G401.6 (cell line): ENCODE data around the gene RYK.
A peak's percentile ranks its signal among the peaks of the same experiment; 100 is the strongest.

ENCODE experiments used
- FAIRE-seq: peaks from 2 replicates; lab custom pipeline; 2012; peaks lifted over from hg19 to GRCh38; lab: Jason Lieb, UNC

Gene RYK

DNA sequence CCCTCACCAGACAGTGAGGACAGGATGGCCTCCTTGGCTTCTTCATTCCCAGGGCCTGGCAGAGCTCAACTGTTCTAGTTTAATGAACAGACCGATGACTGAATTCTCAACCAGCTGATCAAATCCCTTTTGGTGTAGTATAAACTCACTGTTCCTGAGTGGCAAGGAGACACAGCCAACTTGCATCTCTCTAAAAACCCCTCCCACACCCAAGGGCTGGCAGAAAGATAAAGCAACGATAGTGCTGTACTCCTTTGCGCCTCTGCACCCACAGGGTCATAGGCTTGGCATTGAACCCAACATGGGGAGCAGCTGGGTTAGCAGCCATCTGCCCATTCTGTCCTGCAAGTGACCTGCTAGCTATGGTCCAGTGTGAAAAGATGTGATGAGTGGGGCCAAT lies 103.2 kb downstream of the RYK start:
- FAIRE-seq = no peak

DNA sequence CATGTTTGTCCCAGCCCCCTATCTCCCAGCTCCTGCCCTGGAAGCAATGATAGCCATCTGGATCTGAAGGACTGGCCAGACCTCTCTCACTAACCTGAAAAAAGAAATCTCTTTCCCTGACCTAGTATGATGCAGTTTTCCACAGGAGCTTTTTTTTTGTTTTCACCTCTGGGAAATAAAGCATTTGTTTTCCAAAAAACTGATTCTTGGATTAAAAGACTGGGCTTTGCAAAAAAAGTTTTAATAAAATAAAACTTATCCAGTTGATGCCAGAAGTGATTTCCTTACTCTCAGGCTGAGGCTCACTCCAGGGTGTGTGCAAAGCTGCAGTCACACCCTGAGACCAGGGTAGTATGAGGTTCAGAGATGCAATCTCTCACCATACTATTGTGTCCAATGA lies 104.0 kb downstream of the RYK start:
- FAIRE-seq = no peak

DNA sequence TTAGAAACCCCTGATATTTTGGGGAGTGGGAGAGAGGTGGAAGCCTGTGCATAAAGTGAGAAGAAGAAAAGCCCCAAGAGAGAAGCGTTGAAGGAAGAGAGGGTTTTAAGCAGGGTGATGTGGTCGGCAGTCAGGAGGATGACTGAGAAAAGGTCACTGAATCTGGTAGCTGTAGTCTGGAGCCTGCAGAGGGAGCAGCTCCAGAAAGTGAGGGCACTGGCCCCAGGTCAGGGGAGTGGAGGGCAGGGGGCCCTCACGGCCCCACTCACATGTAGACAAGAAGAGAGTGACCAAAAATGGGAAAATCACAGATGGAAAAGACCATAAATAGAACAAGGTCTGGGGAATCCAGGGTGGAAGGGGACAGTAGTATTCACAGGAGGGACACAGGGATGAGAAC lies 105.5 kb downstream of the RYK start:
- no peak for FAIRE-seq

DNA sequence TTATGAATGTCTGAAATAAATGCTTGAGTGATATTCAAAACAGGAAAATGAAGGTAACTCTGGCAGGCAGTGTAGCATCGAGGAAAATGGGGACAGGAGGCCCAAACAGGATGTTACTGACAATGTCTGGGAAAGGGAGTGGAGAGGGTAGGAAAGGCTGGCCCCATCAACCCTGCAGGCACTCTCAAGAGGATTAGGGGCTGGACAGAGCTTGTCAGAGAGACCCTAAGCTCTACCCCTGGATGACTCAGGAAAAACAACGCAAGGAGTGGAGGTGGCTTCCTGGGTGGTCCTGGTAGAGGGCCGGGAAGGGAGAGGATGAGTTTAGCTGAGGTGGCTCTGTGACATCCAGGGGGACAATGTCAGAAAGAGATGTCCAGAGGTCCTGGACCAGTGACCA lies 106.0 kb downstream of the RYK start:
- no peak for FAIRE-seq

DNA sequence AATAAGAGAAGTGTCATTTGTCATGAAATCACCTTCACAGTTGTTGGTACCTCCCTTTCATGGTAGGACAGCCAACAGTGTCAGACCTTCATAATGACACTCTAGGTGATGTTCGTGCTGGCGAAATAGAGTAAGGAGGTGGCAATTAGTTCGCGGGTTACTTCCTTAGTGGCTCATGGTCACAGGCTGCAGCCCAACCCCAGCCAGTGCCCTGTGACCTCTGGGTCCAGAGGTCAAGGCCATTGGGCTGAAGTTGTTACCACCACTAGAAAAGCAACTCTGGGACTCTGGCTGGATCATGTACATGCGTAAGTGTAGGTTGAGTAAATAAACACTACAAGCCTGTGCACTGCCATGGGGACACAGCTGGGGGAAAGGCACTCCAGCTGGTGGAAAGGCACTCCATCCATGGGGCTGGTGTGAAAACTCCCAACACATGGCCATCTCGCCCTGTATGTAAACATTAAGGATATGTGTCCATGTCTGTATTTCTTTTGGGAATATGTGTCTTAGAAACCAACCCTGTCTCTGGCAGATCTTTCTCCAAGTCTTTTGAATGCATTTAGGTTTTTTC lies 106.7 kb downstream of the RYK start:
- no peak for FAIRE-seq

DNA sequence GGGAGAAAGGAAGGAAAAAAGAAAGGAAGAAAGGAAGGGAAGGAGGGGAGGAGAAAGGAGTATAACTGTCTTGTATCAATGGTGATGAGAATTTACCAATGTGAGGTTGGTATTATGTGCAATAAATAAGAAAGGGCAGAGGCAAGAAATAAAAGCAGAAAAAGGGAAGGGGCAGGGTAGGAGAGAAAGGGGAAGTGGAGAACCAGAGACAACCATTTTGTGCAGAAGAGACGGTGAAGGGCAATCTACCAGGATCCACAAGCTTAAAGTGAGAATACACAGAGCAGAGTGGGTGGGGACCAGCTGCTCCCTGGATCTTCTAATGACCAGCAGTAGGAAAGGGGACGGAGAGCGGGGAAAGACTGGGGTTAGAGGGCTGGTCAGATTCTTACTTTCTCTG lies 114.1 kb downstream of the RYK start:
- no peak for FAIRE-seq

DNA sequence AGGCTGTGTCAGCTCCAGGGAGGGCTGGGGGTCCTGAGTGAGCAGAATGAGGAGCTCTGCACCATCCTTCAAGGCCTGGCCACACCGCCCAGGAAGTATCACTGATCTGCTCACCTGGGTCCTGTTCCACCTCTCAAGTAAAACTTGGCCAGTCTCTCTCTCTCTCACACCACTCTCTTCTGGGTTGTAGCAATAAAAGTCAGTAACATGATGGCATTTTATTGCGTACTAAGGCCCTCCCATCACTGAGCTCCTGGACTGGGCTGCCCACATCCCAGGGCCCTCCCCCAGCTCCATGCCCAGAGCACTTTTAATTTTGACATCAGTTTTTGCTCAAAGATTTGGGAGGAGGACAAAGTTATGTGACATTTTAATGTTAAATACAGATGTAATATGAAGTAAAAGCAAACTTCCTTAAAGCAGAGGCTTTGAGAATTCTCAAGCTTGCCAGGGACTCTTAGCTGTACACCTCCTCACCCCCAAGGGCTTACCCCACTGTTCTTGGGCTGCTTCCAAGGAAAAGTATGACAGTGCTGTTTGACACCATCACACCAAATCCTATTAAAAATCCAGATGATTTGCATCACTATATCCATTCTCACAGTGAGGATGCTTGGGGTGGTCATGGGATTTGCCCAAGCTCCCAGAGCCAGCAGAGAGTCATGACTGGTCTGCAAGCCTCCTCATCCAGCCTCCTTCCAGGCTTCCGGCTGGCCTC lies 115.8 kb downstream of the RYK start:
- no peak for FAIRE-seq

DNA sequence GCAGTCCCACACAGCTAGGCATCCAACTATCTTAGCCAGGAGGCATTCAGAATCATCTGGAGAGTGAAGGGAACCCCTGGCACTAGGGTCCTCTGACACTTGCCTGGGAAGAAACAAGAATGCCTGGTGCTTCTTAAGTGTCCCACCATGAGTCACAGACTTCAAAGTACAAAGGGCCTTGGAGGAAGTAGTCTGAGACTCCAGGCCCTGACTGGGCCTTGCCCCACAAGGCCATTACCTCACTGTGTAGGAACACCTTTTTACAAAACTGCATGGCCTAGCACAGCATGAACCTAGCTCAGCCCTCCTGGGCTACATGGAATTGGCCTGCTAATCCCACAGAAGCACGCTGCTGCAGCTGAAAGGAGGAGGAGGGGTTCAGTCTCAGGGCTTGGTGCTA lies 116.4 kb downstream of the RYK start:
- FAIRE-seq = no peak

DNA sequence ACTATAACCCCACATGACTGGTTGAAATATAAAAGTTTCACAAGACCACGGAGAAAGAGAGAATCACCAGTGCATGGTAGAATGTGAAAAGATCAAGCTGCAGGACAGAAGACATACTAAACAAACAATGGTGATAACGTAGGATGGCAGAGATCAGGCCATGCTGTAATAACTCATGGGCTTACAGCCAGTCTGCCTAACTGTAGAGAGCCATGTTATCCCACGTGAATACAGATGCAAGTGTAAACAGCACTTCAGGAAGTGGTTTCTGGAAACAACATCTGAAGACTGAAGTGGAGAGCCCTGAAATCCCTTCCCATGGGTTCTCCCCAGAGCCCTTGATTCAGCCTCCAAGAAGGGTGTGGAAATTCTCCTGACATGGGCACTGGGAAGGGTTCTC lies 117.7 kb downstream of the RYK start:
- no peak for FAIRE-seq

DNA sequence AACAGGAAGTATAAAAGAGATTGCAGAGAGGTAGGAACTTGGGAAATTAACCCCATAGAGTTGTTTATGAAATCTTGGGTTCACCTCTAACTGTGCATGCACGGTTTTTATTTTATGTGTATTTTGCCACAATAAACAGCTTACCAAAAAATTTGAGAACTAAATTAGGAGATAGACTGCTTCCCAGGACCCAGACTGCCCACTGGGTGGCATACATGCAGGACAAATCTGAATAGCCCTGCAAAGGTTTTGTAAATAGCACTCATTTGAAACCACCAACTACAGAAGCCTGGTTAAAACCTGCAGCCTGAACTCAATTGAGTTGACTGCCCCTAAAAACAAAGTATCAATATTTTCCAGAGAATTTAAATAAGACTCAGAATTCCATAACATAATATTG lies 124.5 kb downstream of the RYK start:
- FAIRE-seq = no peak

DNA sequence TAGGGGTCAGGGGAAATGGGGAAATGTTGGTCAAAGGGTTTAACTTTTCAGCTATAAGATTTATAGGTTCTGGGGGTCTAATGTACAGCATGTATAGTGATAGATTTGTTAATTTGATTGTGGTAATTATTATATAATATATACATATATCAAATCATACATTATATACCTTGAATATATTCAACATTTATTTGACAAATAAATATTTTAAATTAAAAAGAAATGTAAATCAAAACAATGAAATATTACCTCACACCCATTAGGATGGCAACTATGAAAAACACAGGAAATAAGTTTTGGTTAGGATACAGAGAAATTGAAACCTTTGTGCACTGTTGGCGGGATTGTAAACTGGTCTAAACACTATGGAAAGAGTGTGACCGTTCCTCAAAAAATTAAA lies 135.9 kb downstream of the RYK start:
- peak; percentile 74 for FAIRE-seq

DNA sequence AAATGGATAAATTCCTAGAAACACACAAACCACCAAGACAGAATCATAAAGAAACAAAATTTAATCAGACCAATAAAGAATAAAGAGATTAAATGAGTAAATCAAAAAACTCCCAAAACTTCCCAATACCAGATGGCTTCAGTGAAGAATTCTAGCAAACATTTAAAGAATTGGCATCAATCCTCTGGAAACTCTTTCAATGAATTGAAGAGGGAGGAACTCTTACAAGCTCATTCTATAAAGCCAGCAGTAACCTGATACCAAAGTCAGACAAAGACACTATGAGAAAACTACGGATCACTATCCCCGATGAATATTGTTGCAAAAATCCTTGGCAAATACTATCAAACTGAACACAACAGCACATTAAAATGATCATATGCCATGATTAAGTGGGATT lies 139.0 kb downstream of the RYK start:
- no peak for FAIRE-seq

DNA sequence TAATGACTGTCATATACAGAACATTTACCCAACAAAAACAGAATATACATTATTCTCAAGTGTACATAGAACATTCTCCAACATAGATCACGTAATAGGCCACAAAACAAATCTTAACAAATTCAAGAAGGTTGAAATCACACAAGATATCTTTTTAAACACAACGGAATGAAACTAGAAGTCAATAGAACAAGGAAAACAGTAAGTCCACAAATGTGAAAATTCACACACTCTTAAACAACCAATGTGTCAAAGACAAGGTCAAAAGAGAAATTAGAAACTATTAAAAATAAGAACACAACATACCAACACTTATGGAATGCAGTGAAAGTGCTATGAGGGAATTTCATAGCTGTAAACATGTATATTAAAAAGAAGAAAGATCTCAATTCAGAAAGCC lies 139.7 kb downstream of the RYK start:
- FAIRE-seq = no peak
